Upper lobe of left lung (tissue), 4 donors: ENCODE data around the gene PIP.

Experiments used
- CTCF ChIP-seq, 6 experiments: fragments of 450-650 bp in 4 of 6; fragments of 200-600 bp in 2 of 6; sonication (generic) in 2 of 6; IDR thresholded peaks; one replicate each; pipeline ENCODE4 v1.5.1; 2016 to 2019; ENCODE audit warnings: antibody characterized with exemption in 6 of 6
- POLR2A ChIP-seq, 4 donors: fragments of 450-650 bp; IDR thresholded peaks; one replicate each; pipeline ENCODE4 v1.5.1; 2016 to 2017; ENCODE audit warnings: antibody characterized with exemption in 4 of 4, mild to moderate bottlenecking in 2 of 4

- no peak for TF ChIP-seq CTCF (IDR thresholded peaks at IDR 0.05)
- TF ChIP-seq POLR2A (IDR thresholded peaks at IDR 0.05): no peak
These were observed 53.7 kb downstream of the PIP start for GRCh38 chr7:143185551-143185950.
